PFSK-1 (cell line): ENCODE data around the gene TMEM213.

Source experiments
- FOXP2 ChIP-seq: optimal IDR thresholded peaks from 2 replicates; pipeline ENCODE3; 2011; ENCODE audit warnings: borderline replicate concordance, control low read depth, inconsistent platforms; ENCODE audit not compliant: insufficient read depth; ENCODE audit errors: extremely low read length, extremely low read depth
- POLR2AphosphoS5 ChIP-seq: IDR thresholded peaks from 2 replicates; pipeline ENCODE4 v1.6.1; 2012; ENCODE audit warnings: low read depth, mild to moderate bottlenecking, control low read depth, low read length, moderate library complexity
- REST ChIP-seq, 2 experiments: IDR thresholded peaks; 2 replicates each; pipeline versions ENCODE4 v1.6.1 to v1.8.0; 2011 to 2012; ENCODE audit warnings: low read depth in 2 of 2, low read length in 2 of 2, control low read depth in 1 of 2, inconsistent platforms in 1 of 2, mild to moderate bottlenecking in 1 of 2, moderate library complexity in 1 of 2; ENCODE audit not compliant: insufficient read depth in 1 of 2
- SIN3A ChIP-seq: IDR thresholded peaks from 2 replicates; pipeline ENCODE4 v1.6.1; 2012; ENCODE audit warnings: mild to moderate bottlenecking, low read length, moderate library complexity, borderline replicate concordance; ENCODE audit not compliant: insufficient read depth
- TAF1 ChIP-seq: IDR thresholded peaks from 2 replicates; pipeline ENCODE4 v1.6.1; 2012; ENCODE audit warnings: low read length, control low read depth, borderline replicate concordance; ENCODE audit not compliant: insufficient read depth

GRCh38 chr7:138886501-138886917 lies 88.7 kb downstream of the TMEM213 start:
- no peak for TF ChIP-seq FOXP2
- TF ChIP-seq TAF1 = no peak
- no peak for TF ChIP-seq REST (IDR thresholded peaks at IDR 0.05; ENCODE audit: insufficient read depth in 1 of 2, low read depth in 2 of 2, low read length in 2 of 2)
- no peak for TF ChIP-seq POLR2AphosphoS5
- TF ChIP-seq SIN3A = no peak
